Measurements from ENCODE around the gene CENPW.

The CENPW gene

DNA sequence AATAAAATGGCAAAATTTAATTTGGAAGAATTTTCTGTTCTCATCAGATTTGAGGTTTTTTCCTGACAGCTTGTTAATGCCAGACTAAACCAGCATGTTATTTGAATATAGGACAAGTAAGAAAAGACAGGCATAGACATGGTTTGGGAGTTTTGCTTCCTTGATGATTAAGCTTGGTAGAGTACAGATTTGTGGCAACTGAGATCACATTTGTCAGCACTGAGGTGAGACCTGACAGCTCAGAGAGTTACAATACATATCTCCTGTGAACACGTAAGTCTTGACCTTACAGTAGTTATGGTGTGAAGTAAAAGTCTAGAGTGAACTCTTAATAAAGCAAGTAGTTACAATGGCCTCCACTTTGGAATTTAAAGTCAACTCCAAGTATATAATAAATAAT is 34.5 kb downstream of the CENPW start:
- no peak for DNase-seq (ENCODE audit: low read depth)

DNA sequence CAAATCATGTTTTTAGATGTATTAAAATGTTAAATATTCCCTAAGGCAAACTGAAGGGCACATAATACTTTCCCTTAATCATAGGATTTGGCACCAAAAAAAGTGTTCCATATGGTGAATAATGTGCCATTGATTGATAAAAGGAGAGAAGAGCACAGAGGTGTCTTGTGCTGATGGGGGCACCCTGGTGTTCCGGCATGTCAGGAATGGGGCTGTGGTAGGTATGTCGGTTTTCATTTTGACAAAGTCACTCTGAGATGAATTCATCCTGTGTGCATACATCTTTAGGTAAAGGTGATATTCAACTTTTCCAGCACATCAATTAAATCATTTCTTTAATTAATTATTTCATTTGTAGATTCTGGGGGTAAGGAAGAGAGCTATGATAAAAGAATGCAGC is 36.8 kb downstream of the CENPW start:
- no peak for DNase-seq (ENCODE audit: low read depth)

GRCh38 chr6:126377594-126378153 is 37.8 kb downstream of the CENPW start:
- DNase-seq (ENCODE audit: low read depth), result no peak

- no peak for DNase-seq (ENCODE audit: low read depth)
Measured at GRCh38 chr6:126380072-126380583, 40.2 kb downstream of the CENPW start.

GRCh38 chr6:126381498-126381897 is 41.6 kb downstream of the CENPW start:
- no peak for DNase-seq (ENCODE audit: low read depth)

GRCh38 chr6:126383203-126383602 is 43.3 kb downstream of the CENPW start:
- DNase-seq (ENCODE audit: low read depth), result no peak

DNA sequence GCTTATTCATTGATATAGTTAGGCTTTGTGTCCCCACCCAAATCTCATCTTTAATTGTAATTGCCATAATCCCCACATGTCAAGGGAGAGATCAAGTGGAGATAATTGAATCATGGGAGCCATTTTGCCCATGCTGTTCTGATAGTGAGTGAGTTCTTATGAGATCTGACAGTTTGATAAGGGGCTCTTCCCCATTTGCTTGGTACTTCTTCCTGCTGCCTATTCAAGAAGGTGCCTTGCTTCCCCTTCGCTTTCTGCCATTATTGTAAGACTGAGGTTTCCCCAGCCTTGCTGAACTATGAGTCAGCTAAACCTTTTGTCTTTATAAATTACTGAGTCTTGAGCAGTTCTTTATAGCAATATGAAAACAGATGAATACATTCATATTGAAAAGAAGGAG is 45.6 kb downstream of the CENPW start:
- no peak for DNase-seq (ENCODE audit: low read depth)

GRCh38 chr6:126388104-126388598 is 48.2 kb downstream of the CENPW start:
- no peak for DNase-seq (ENCODE audit: low read depth)

- no peak for DNase-seq (ENCODE audit: low read depth)
Measured at GRCh38 chr6:126396131-126396530, 56.2 kb downstream of the CENPW start.
